Activated T-cell treated with anti-CD3 and anti-CD28 coated beads, Interleukin-2, amount 50 U/mL, for 1 hour (primary cell): ENCODE results near the gene PARP8.

ENCODE experiments used
- DNase-seq: peaks from one replicate; pipeline ENCODE4 v3.0.0-alpha.2; 2020

Gene PARP8

GRCh38 chr5:50856401-50857119, 190.1 kb downstream of the PARP8 start:
- DNase-seq = no peak

GRCh38 chr5:50863534-50864170, 197.2 kb downstream of the PARP8 start:
- DNase-seq = no peak

- DNase-seq = no peak
These were observed 198.0 kb downstream of the PARP8 start for GRCh38 chr5:50864466-50864865.

GRCh38 chr5:50866415-50866814, 200.0 kb downstream of the PARP8 start:
- DNase-seq = no peak

- DNase-seq = no peak
These were observed 200.7 kb downstream of the PARP8 start for GRCh38 chr5:50867140-50867539.

- DNase-seq = no peak
These were observed 207.3 kb downstream of the PARP8 start for GRCh38 chr5:50873595-50874277.

GRCh38 chr5:50874306-50875001, 208.0 kb downstream of the PARP8 start:
- DNase-seq = no peak

GRCh38 chr5:50875002-50875344, 208.5 kb downstream of the PARP8 start:
- DNase-seq = no peak

GRCh38 chr5:50878470-50878869, 212.0 kb downstream of the PARP8 start:
- no peak for DNase-seq

GRCh38 chr5:50881407-50881806, 215.0 kb downstream of the PARP8 start:
- DNase-seq = no peak

GRCh38 chr5:50886657-50887345, 220.4 kb downstream of the PARP8 start:
- no peak for DNase-seq

- no peak for DNase-seq
These were observed 221.6 kb downstream of the PARP8 start for GRCh38 chr5:50887889-50888633.

GRCh38 chr5:50888751-50889150, 222.3 kb downstream of the PARP8 start:
- DNase-seq = no peak

- no peak for DNase-seq
These were observed 223.4 kb downstream of the PARP8 start for GRCh38 chr5:50889790-50890189.
